ENCODE data around the gene SLC35F2.
A peak's percentile ranks its signal among the peaks of the same experiment; 100 is the strongest.
"Not testable (repeated sequence)": the region's sequence is repeated elsewhere in the genome, so short reads cannot be mapped to it uniquely, and the experiment has no call there.

The SLC35F2 gene

GRCh38 chr11:107785401-107785800, 73.2 kb downstream of the SLC35F2 start:
- DNase-seq: peak in 1 of 2 experiments; percentile 3

- no peak for DNase-seq
These were observed 75.5 kb downstream of the SLC35F2 start for GRCh38 chr11:107783121-107783520.

DNA sequence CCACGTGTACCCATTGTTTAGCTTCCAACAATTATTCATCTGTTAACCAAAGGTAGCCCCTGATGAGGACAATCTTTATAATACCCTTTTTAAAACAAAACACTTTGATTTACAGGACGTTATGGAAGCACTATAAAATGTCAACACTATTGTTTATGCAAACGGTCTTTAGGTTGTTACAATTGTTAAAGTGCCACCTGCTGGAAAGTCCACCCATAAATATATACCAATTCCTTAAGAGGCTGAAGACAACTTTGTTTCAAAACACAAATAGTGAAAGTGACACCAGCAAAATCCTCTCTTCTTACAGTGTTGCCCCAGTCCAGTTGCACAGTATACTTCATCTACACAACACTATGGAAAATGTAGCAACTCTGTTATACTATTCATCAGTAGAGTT, 77.8 kb downstream of the SLC35F2 start:
- DNase-seq: no peak

DNA sequence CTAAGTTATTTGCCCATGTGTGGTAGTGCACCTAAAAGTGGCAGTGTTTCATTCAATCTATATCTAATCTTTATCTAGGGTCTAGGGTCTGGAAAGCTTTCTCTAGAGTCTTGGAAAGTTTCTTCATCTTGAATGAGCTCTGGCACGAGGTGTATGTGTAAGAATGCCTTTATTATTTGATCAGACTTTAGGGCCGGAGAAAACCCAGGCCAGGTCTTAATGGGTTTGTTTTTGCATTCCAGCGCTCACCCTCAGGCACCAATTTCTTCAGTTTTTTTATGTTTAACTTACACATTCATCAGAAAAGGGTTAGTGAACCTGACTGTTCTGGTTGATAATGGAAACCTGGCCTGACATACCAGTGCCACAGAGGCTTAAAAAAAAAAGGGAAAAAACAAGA, 78.5 kb downstream of the SLC35F2 start:
- no peak for DNase-seq

DNA sequence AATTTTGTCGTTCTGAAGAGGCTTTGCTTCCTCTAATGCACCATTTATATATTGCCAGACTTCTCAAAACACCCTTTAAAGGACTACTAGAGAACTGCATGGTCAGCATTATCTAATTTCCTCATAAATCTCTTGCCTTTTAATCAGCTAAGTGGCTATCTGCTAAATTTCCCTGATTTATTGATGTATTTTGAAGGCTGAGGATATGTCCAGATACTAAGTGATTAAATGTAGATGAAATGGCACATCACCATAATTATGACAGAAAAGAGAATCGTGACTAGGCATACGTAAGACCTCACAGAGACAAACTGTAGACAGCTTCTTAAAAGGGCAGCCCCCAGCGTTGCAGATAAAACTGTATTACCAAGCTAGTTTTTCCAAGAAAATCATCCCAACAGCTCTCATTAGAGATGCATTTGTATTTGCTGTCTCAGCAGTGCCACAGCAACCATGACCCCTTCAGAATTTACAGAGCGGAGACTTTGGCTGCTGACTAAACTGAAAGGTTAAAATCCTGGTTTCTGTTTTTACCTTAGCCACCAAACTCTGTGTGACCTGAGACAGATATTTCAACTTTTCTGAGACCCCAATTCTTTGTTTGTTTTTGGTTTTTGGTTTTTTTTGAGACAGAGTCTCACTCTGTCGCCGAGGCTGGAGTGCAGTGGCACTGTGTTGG, 79.6 kb downstream of the SLC35F2 start:
- no peak for DNase-seq

DNA sequence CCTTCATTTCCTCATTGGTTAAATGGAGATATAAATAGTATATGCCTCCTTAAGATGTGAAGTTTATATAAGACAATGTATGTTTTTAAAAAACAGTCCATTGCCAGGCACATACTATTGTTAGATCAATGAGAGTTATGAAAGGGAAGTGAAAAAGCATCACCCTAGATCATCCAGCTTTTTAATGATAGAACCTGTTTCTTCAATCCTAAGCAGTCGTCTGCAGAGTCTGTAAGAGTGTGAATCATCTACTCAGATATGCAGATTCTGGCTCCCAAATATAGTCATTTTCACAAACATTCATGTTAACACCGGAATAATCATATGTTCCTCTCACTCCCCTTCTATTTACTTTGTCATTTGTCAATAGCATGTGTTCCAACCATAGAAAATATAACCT, 81.5 kb downstream of the SLC35F2 start:
- DNase-seq: no peak

GRCh38 chr11:107776062-107776461, 82.5 kb downstream of the SLC35F2 start:
- DNase-seq: no peak

DNA sequence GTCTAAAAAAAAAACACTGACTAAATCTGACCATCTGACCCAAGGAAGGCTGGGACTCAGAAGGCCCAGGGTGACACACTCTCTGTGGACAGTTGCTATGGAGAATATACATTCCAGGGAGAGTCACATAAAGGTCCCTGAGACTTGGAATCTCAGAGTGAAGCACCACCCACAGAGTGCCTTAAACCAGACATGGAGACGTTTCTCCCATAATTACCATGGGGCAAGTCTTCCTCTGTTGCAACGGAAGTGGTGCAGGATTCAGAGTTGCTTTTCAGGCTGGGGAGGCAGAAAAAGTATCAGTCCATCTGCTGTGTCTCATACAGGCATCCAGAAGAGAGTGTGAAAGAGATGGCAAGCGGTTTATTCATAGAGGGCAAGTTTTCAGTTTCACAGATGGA, 88.0 kb downstream of the SLC35F2 start:
- no peak for DNase-seq

- no peak for DNase-seq
These were observed 89.4 kb downstream of the SLC35F2 start for GRCh38 chr11:107769189-107769588.

- DNase-seq: not testable (repeated sequence)
These were observed 99.8 kb downstream of the SLC35F2 start for GRCh38 chr11:107758719-107759355.

GRCh38 chr11:107757661-107758060, 100.9 kb downstream of the SLC35F2 start:
- DNase-seq: no peak

DNA sequence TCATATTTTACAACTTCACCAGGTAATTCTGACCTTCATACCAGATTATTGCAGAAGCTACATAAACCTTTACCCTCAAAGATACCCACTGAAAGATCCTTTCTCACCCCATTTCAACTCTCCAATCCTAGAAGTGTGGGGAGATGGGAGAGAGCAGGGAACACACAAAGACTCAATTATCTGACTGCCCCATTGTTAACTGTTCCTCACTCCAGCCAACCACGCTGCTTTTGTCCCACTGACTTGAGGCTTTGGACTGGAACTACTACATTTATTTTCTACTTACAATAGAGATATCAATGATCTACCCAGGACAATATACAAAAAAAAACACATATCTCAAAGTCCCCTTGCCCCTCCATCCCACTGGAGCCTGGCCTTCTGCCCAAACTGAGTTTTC, 102.0 kb downstream of the SLC35F2 start:
- DNase-seq: no peak

DNA sequence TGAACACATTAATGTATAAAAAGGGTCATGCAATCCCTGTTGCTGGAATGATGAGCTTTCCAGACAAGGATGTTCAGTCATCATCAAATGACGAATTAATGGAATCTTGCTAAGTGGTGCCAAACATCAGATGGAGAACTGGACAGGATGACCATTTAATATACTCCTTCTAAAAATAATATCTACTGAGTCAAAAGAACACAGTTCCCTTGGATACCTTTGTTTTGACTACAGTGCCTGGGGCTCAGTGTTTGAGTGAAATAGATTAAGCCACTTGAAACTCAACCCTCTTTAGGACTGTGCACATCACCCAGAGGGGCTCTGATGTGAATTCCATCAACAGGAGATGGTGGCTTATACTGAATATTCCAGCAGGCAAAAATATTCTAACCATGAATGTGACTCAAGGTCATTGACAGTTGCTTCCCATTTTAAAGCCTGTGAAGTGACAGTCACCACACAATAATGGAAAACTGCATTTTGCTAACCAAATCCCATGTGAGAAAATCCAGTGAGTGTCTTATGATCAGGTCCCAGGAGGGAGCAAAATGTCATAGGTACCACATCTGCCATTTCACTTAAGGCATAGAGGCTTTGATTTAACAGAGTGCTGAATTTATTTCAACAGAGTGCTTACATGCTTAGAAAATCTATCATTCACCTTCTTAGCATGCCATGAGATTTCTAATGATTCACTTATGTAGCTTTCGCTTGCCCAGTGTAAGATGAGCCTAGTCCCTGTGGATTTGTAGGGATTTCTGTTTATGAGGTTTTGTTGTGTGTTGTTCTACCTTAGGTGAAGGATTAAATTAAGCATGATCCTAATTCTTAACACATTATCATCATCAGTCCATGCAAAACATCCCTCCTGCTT, 105.4 kb downstream of the SLC35F2 start:
- no peak for DNase-seq

DNA sequence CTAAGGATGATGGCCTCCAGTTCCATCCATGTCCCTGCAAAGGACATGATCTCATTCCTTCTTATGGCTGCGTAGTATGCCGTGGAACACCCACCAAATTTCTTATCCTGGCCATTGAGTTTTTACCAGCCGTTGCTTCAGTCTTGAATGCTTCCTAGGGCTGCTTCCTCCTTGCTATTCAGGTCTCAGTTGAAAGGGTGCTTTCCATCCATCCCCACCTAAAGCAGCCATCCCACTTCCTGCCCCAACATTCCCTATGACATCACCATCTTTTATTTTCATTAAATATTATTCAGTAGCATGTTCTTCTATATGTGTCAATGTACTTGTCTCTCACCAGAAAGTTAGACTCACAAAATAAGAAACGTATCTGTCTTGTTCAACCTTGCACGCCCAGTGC, 106.1 kb downstream of the SLC35F2 start:
- DNase-seq: no peak

DNA sequence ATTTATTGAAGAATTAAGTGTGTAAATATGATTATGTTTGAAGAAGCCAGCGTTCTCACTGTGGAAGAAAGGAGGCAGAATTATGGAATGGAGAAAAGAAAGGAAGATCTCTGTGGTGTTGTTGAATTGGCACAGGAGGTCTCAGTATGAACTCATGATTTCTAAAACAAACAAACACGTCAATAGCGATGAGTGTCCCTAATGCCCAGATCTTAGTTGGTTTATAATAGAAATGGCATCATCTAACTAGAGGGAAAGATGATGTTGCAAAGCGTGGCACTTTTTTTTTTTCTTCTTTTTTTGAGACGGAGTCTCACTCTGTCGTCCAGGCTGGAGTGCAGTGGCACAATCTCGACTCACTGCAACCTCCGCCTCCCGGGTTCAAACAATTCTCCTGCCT, 107.5 kb downstream of the SLC35F2 start:
- no peak for DNase-seq

DNA sequence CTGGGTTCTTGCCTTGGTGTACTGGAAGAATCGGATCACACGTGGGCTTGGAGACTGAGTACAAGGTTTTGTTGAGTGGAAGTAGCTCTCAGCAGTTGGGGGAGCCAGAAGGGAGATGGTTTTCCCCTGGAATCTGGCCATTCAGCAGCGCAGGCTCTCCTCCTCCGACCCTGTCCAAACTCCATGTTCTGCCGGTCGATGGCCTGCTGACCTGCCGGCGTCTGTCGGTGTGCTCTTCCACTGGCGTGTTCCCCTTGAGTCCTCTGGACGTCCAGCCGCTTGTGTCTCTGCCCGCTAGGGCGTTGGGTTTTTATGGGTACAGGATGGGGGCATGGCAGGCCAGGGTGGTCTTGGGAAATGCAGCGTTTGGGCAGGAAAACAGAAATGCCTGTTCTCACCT, 108.3 kb downstream of the SLC35F2 start:
- DNase-seq: no peak

GRCh38 chr11:107747622-107748021, 111.0 kb downstream of the SLC35F2 start:
- no peak for DNase-seq

- DNase-seq: no peak
These were observed 113.9 kb downstream of the SLC35F2 start for GRCh38 chr11:107744736-107745135.

DNA sequence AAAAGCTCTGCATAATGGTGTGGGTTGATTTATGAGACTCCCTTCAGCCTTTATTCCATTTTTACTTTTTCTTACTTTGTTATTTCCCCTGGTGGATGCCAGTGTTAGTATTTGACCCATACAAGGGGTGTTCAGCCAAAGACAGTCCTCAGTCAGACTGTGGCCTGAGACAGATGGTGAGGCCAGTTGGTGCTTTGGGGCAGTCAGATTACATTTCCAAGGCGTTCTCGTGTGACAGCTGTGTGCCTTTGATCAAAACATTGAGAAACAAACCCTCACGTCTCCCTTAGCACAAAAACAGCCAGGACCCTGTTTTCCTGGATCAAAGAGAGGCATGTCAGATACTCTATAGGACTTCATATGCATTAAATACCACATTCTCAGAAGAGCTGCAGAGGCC, 115.4 kb downstream of the SLC35F2 start:
- DNase-seq: no peak

DNA sequence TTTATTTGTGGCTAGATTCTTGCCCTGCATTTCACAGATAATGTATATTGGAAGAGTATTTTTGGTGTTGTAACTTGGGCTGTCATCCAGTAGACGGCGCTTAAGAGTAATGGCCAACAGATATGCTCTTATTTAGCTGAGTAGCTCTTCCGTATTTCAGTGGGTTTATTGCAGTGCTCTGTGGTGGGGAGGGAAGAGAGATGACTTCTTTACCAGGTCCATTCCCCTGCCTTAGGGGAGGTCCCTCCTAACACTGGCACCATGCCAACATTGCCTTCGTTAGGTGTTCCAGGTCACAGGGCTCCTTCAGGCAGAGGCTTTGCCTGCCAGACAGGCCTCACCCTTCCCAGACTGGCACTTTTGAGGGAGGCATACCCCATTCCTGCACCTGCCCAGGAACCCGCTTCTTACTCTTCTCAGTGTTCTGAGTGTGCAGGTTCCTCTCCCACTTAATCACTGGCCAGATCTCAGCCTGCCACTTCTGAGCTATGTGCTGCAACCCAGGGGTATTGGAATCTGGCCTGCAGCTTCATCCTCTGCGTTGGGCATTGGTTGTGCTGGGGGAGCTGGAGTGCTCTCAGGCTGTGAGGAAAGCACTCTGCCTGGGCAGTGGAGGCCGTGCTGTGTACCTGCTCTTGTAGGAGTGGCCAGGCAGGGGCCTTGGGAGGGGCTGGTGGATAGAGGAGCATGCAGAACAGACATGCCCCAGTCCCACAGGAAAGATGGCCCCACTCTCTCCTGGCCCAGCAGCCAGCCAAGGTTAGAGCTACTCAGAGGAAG, 117.4 kb downstream of the SLC35F2 start:
- DNase-seq: no peak

Data from stimulated activated CD4-positive, alpha-beta T cell treated with anti-CD3 and anti-CD28 coated beads, Interleukin-4, amount 100 ng/mL, for 4 hours (primary cell).